H1 (cell line): ENCODE data around the gene SUGP2. TPM values are rescaled to one million over a fixed set of nuclear protein-coding genes. Genes with fewer than 3 reads are reported as not detected.

ENCODE experiments used
- CBX8 ChIP-seq: fragments of 300-800, 300-1000 bp; sonication (generic); IDR thresholded peaks from 2 replicates; pipeline ENCODE4 v1.7.1; 2016; ENCODE audit warnings: low read depth, low read length, borderline replicate concordance
- CHD7 ChIP-seq: fragments of 300-600 bp; sonication (generic); IDR thresholded peaks from 2 replicates; pipeline ENCODE4 v1.7.1; 2012; ENCODE audit warnings: low read length, moderate library complexity, mild to moderate bottlenecking, inconsistent platforms; ENCODE audit not compliant: insufficient replicate concordance
- EZH2 ChIP-seq: fragments of 200-600 bp; sonication (generic); IDR thresholded peaks from 2 replicates; pipeline ENCODE4 v1.7.1; 2012; ENCODE audit warnings: low read depth, mild to moderate bottlenecking, moderate library complexity, low read length, inconsistent platforms; ENCODE audit not compliant: severe bottlenecking
- GABPA ChIP-seq: IDR thresholded peaks from 2 replicates; pipeline ENCODE4 v1.6.1; 2011; ENCODE audit warnings: mild to moderate bottlenecking, low read length, moderate library complexity, borderline replicate concordance; ENCODE audit not compliant: insufficient read depth
- HDAC2 ChIP-seq, 2 experiments: fragments of 300-600 bp in 1 of 2; sonication (generic) in 1 of 2; IDR thresholded peaks; 2 replicates each; pipeline ENCODE4 v1.6.1; 2011 to 2012; ENCODE audit warnings: low read depth in 2 of 2, low read length in 2 of 2, mild to moderate bottlenecking in 2 of 2, moderate library complexity in 2 of 2, borderline replicate concordance in 1 of 2, inconsistent platforms in 1 of 2
- KDM5A ChIP-seq: fragments of 200-600 bp; IDR thresholded peaks from 2 replicates; pipeline ENCODE4 v1.7.1; 2012; ENCODE audit warnings: mild to moderate bottlenecking, low read length, inconsistent platforms, mixed read lengths
- POLR2AphosphoS5 ChIP-seq: IDR thresholded peaks from 2 replicates; pipeline ENCODE4 v1.6.1; 2011; ENCODE audit warnings: low read depth, low read length
- RNF2 ChIP-seq: fragments of 200-900, 300-1000 bp; sonication (generic); IDR thresholded peaks from 2 replicates; pipeline ENCODE4 v1.7.1; 2016; ENCODE audit warnings: borderline replicate concordance, low read depth, mild to moderate bottlenecking, antibody characterized with exemption, low read length; ENCODE audit not compliant: poor library complexity, severe bottlenecking; ENCODE audit errors: missing control alignments
- SIN3A ChIP-seq, 2 experiments: IDR thresholded peaks in 1 of 2; conservative IDR thresholded peaks in 1 of 2; 2 replicates each; pipeline ENCODE4 v1.6.1; 2011 to 2012; ENCODE audit warnings: low read length in 2 of 2, improper control_type of control experiment in 1 of 2, low read depth in 1 of 2, mild to moderate bottlenecking in 1 of 2
- SRF ChIP-seq: IDR thresholded peaks from 2 replicates; pipeline ENCODE4 v1.6.1; 2011; ENCODE audit warnings: mild to moderate bottlenecking, low read depth, low read length, moderate library complexity
- TCF12 ChIP-seq: IDR thresholded peaks from 2 replicates; pipeline ENCODE4 v1.6.1; 2011; ENCODE audit warnings: low read depth, mild to moderate bottlenecking, low read length
- polyA plus RNA-seq, 7 experiments: library from polyadenylated mRNA; depleted of rRNA in 3 of 7; stranded (reverse) in 5 of 7; unstranded in 2 of 7; fragments of >200 nt in 5 of 7; fragments of 200-250 nt in 2 of 7; gene quantifications; 1 replicate in 5 of 7; 2 replicates in 1 of 7; 4 replicates in 1 of 7; pipeline versions ENCODE4 v1.2.1 to v1.2.3, GENCODE V29; 2011 to 2013; ENCODE audit warnings: missing spikeins in 2 of 7, mixed read lengths in 2 of 7
- total RNA-seq: library from RNA; stranded (reverse); fragmentation: NEBNext Ultra II Directional; extraction: Animal tissue kit (Norgen Biotek cat#: 25700); gene quantifications from 2 replicates; pipeline ENCODE4 v1.2.1, GENCODE V29; 2021

Gene SUGP2
- total and polyA plus RNA-seq, 2 of the 8 experiments (the other 6 are each of a cell fraction or from before 2014, with no cell fraction given) = 57.7 to 114 TPM

- TF ChIP-seq CHD7 = no peak
- TF ChIP-seq GABPA = no peak
- TF ChIP-seq SRF = no peak
- no peak for TF ChIP-seq POLR2AphosphoS5
- no peak for TF ChIP-seq CBX8
- TF ChIP-seq RNF2 = no peak
- TF ChIP-seq SIN3A (conservative IDR thresholded peaks at IDR 0.05 in 1 of 2, IDR thresholded peaks at IDR 0.05 in 1 of 2; ENCODE audit: low read depth in 1 of 2, low read length in 2 of 2) = no peak
- no peak for TF ChIP-seq EZH2
- no peak for TF ChIP-seq KDM5A
- TF ChIP-seq HDAC2 (IDR thresholded peaks at IDR 0.05; ENCODE audit: borderline replicate concordance in 1 of 2, low read depth in 2 of 2, low read length in 2 of 2) = no peak
- TF ChIP-seq TCF12 = no peak
These were observed 24.4 kb upstream of the SUGP2 start (continued) for GRCh38 chr19:19057720-19058119.
